Tibial nerve (tissue), 4 donors: ENCODE data around the gene NCK2.

Experiments used
- CTCF ChIP-seq, 5 experiments: fragments of 200-600 bp in 3 of 5; fragments of 450-650 bp in 2 of 5; sonication (generic) in 3 of 5; IDR thresholded peaks; one replicate each; pipeline ENCODE4 v1.5.1; 2016 to 2019; ENCODE audit warnings: antibody characterized with exemption in 5 of 5, mild to moderate bottlenecking in 3 of 5, moderate library complexity in 2 of 5
- EP300 ChIP-seq, 2 donors: sonication (generic); formaldehyde crosslinking; IDR thresholded peaks; one replicate each; pipeline ENCODE4 v1.6.1; 2017; ENCODE audit warnings: antibody characterized with exemption in 2 of 2, mild to moderate bottlenecking in 1 of 2

GRCh38 chr2:105887256-105887655, 142.5 kb downstream of the NCK2 start:
- TF ChIP-seq CTCF (IDR thresholded peaks at IDR 0.05) = no peak
- TF ChIP-seq EP300 (IDR thresholded peaks at IDR 0.05) = no peak
